ENCODE results near the gene EFNB2.

The EFNB2 gene

DNA sequence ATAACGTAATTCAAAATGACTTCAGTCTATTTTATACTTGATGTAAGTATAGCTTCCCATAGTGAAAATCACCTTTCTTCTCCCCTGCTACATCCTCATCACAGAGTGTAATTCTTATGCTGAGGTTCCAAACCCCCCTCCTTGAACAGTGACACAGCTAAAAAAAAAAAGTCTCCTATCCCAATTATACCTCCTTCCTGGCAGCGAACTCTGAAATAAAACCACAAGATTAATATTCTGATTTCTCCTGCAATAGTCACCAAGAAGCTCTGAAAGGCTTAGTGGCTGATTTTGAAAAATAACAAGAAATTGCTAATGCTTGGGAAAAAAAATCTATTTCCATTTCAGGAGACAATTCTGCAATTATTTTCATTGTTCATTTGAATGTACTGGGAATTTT, 36.3 kb downstream of the EFNB2 start:
- no peak for DNase-seq

DNA sequence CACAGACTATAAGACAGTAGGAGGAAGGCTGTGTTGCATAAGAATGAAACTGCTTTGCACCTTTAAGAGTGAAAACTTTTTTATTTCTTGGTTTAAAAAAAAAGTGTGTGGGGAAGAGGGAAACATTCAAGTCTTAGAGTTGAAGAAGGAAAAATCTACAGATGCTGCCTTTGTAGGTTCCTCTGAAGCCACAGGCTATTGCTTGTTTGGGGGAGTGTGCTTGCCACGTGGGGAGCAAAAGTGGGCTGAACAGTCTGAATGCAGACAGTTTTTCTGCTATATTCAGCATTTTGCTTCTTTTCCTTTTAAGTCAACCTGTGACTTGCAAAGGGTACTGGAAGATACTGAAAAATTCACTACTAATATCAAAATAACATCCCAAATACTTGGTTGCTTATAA, 36.9 kb downstream of the EFNB2 start:
- DNase-seq, result no peak

DNA sequence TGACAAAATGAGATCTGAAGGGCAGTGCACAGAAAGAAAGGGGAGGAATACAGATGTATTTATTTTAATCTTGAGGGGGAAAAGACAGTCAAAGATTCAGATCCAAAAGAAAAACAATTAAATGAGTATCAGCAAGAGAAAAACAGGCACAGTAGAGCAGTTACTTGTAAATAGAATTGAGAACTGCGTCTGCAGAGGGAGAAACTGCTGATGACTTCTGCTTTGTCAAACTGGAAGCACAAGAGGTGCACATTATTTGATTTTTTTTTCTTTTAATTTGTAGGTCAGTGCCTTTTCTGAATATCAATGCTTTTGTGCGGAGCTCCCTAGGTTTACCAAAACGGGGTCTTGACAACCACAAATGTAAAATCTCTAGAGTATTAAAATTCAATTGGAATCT, 37.3 kb downstream of the EFNB2 start:
- DNase-seq, result no peak

DNA sequence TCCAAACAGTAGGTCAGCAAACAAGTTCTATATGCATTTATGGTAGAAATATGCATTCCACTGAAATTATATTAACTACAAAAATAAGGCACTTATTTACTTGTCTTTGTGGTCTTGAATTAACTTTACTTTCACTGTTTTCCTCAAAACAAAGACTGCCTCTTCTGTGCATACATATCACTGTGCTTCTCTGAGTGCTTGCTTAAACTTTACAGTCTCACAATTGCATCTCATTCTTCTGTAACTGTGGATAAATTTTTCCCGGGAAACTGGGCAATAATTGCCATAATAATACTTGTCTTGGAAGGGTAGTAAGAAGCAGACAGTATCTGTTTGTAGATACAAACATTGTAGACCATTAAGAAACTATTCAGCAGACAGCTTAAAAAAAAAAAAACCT, 38.4 kb downstream of the EFNB2 start:
- no peak for DNase-seq

DNA sequence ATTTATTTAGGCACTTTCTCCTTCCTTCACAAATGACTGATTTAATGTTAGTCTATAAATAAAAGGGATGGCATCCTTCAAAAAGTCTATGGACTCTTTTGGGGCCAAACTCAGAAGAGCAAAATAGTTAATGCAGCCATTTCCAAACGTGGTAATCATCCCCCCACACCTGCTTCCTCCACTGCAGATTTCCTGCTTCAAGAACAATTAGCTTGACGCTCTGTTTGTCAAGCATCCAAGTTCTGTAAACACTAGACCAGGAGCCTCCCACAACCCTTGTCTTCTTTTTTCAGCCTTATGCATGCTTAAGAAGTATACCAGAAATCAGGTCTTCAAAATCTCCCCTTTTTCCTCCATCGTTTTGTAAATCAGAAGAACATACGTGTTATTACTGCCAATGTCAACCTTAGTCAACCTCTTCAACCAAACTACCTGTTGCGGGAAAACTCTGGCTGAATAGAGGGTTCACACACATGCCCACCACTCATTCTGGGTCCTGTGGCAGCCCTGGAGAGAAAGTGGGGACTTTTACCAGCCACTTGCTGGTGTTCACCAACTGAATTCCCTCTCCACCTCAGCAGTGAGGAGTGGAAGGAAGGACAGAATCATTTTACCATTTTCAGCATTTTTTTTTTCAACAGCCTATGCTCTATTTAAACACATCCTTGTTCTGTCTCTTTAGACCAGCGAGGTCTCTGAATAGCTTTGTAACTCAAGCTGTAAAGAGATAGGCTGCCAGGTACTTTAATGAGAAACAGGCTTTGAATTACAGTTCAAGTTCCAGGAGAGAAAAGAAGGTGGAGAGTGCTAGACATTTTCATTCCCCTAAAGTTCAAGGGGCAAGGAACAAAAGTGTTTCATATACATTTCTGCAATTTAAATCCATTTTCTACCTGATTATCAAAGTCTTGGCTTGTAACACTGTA, 39.1 kb downstream of the EFNB2 start:
- DNase-seq, result no peak

DNA sequence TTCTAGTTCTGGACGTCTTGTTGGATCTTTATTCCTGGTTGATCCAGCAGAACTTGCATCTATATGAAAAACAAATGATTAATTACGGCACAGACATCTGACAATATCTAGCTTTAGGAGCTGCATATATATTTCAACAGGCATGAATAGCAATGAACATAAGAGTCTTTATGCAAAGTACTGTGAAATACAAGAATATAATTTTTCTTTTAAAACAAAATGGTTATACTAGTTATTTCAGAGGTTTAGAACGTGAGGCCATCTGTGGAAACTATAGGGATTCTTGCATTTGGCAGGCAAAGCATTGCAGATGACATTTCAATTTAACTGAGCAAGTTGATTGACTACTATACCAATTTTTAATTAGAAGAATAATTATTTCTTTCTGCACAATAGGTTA, 40.5 kb downstream of the EFNB2 start:
- no peak for DNase-seq

DNA sequence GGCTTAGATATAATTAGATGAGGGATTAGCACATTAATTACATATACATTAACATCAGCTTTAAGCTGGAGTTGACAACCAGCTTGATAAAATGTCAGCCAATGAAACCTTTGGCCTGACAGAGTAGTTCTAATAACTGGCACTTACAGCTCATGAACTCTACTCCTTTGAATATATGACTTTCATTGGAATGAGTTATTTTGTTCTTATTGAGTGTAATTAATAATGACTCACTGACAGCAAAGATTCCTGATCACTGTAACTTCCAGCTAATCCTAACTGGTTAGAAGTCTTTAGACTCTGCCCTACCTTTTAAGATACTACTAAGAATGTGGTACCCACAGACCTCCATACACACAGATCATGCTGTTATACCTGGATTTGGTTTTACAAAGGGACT, 41.0 kb downstream of the EFNB2 start:
- no peak for DNase-seq

DNA sequence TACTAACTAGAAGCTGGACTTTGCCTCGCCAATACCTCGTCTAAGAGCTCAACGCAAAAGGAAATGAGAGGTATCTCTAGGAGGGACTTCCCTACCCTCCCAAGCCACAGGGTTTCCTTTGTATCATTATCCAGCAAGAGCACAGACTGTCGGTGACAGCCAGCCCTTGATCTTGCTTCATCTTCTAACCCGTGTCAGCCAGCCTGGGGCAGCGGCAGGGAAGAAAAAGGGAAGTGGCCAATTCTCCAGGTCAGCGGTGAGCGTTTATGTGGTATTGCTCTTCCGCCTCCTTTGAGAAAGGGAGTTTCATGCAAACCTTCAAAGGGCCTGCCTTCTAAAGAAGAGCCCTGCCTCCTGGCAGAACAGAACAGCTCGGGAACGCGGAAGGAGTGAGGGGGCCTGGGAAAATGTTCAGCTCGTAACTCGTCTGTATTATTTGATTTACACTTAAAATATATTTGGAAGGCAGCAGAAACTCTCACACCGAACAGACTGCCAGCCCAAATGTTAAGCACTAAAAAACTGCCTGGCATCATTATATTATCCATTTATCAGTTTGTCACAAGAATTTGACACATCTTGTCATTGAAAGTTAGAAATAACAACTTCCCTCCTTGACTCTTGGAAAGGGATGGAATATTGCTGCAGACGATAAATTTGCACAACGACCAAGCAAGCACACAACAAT, 41.8 kb downstream of the EFNB2 start:
- no peak for DNase-seq

DNA sequence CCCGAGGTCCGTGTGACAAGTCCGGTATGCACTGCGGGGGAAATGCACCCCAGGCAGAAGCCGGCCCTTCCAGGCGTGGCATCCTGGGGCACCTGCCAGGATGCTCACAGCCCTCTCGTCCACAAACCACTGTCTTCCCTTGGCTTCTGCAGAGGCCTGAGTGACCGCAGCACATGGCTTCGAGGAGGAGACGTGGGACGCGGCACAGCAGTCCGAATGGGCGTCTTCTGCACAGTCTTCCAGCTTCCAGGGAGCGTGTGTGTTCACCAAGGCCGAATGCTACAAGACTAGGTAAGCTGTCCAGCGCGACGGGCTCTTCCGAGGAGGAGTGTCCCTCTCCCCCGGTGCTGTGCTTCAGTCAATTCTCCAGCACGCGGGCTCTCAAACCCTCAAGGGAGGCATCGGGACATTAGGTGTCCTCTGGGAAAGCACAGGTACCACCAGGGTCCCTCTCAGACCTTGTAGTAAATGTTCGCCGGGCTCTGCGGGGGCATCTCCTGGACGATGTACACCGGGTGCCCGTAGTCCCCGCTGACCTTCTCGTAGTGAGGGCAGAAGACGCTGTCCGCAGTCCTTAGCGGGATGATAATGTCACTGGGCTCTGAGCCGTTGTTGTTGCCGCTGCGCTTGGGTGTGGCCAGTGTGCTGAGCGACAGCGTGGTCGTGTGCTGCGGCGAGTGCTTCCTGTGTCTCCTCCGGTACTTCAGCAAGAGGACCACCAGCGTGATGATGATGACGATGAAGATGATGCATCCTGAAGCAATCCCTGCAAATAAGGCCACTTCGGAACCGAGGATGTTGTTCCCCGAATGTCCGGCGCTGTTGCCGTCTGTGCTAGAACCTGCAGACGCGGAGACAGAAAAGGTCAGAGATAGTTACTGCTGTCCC, 42.6 kb downstream of the EFNB2 start:
- DNase-seq, result no peak

DNA sequence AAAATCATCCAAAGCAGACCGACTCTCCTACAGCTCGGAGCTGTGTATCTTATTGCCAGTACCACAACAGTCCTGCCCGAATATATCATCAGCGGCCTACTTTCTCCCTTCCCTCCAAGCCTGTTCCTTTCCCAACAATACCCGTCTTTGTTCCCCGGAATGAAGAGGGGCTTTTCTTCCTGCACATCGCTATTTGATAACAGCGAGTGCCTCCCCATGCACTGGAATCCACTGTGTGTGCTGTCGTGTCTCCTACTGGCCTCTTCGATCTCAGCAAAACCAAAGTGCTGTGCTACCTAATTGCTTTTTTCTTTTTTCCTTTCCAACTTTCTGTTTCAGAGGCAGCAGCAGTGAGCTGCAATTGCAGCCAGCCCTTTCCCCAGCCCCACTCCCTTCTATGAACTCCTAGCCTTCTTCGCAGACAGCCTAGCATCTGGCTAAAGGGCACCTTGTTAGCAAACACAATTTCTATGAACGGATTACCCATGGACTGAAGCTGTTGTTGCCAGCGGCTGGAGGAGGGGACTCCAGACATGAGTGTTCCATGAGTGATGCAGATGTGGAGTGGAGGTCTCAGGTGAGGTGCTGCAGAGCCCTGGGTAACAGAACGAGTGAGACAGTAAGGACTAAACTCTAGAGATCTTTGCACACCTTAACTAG, 43.4 kb downstream of the EFNB2 start:
- DNase-seq, result no peak

DNA sequence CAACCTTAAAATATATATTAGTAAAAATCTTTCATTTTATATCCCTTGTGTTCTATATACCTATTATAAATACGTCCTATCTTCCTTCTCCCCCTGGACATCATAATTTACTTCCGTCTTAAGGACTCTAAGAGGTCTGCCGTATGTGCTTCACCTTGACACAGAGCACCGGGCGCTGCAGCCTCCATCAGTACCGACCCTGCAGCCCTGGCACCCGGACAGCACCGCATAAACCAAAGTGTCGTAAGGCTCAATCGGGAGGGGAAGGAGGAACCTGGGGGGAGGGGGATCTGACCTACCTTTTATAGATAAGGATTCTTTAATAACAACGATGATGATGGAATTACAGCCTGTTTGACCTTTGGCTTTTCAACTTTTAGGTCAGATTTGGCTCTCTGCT, 44.0 kb downstream of the EFNB2 start:
- no peak for DNase-seq

DNA sequence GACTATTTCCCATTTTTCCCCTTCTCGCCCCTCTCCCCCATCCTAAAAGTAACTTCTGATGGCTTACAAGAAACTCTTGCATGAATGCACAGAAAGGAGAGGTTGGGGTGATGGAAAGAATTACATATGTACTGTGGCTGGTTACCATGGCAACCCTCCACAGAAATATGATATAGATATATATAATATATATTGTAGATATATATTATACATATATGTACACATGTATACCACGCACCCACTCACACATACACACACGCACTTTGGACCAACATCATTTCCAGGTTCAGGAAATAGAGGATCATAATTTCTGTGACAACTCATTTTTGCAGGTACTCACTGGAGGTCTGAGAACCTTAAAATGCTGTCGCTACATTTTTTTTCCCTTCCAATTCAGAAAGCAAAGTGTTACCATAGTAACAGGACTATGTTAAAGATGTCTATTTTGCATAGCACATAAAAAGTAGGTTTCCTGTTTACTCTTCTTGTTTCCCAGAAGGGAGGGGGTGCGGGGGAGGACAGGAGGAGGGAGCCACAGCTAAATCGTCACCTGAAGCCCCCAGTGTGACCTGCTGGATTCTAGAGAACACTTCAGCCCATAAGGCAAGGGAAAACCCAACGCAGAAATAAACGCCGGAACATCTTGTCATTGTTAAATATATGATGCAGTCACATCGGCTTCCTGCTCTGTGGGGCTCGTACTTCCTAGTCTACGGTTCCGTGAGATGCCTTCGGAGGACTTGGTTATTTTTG, 44.7 kb downstream of the EFNB2 start:
- DNase-seq, result no peak

DNA sequence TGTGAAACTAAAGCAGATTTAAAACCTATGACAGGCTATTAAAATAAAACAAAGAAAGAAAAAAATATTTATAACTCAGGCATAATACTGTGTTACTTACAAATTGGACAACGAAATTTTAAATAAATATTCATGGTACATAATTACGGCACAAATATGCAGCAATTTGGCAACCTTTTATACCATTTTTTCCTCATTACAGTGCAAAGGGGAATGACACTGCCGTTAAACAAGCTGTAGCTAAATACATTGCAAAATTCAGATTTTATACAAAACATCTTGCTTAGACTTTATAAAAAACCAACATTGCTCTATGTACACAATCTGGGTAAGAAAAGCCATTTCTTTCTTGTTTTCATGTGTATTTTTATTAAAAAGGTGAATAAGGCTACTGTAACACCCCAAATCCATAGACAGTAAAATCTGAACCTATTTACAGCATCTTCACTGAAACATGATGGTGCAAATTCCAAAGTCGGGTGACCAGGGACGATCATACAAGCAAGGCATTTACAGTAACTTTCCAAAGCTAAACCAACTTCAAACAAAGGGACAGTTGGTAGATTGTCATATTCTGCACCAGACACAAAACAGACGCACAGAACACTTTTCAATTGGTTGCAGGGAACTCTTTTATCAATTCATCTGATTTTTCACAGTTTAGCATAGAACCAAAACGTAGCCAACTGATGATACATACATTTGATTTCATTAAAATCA, 45.5 kb downstream of the EFNB2 start:
- no peak for DNase-seq

DNA sequence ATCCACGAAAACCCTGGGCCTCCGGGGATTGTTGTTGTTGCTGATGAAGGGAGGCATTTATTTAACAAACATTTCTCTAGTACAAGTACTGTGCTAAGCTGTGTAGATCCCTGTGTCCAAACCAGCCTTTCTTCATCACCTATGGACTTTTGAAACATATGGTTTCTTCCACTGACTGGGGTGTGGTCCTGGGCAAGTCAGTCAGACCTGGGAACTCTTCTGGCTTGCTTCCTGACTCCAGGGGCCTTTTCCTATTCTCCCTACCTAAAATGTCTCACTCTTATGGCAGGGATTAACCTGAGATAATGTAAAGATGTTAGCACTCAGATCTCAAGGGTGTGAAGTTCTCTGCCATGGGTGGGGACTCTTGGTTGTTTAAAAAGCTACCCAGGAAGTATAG, 46.8 kb downstream of the EFNB2 start:
- DNase-seq, result no peak

DNA sequence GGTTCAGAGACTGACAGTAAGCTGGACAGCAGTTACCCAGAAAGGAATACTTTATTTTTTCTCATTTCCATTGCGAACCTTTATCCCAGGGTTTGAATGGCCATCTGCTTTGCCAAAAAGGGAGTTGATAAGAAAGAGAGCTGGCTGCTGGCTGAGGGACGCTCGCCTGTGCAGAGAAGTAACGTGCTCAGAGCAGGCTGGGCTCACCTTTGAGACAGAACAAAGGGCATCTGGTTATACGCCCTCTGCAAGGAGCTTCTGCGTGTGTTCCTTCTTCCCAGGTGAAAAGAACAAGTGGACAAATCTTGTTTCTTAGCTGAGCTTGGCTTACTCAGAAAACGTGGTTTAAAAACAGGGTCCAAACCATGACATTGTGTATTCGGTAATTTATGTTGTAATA, 47.4 kb downstream of the EFNB2 start:
- no peak for DNase-seq

DNA sequence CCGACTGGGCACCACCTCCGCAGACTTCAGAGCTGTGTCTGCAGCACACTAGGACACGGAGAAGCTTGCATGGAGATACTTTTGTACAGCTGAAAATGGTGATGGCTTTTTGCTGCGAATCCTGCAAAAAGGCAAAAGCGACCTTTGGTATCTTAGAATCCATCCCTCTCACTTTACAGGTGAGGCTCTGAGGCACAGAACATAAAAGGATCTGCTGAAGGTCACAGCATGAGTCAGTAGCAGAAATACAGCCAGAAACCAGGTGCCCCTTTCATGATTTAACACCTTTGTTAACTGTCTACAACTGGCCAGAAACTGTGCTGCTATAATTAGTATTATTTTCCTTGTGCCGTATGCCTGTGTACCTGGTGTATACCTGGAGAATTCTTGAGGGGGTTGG, 48.3 kb downstream of the EFNB2 start:
- no peak for DNase-seq

DNA sequence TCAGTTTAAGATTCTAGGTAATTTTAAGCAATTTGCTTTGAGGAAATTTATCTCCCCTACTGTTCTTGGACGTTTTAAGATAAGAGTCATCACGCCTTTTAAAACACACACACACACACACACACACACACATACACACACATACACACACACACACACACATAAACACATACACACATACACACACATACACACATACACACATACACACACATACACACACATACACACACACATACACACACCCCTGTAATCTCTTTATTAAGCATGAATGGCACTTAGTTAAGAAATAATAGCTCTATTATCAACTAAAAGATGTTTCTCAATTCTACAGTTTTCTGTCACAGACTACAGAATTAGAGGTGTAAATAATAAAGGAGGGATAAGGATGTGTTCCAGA, 49.2 kb downstream of the EFNB2 start:
- no peak for DNase-seq

DNA sequence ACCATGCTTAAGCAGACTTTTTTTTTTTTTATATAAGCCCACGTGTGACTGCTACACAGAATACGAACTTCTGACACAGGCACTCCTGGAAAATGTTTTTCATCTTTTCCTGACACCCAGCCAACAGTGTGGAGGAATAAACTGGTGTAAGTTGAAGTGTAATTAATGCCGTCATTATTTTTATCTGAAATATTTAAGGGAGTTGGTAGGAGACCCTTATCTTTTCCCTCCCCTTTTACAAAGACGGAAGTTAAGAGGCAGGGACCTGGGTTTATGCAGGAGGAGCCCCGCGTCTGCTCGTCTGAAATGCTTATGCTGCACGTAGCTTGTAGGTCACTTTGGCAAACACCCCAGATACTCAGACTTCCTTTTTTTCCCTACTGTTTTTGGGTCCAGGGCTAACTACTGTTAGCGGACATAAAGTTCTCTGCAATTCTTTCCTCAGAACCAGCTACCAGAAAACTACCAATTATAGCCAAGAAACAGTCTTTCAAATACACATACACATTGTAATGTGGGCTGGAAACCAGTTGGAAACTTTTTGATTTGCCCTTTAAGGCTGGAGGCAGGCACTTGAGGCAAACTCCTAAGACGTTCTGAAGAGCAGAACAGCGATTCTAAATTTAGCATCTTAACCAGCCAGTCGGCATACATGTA, 50.8 kb downstream of the EFNB2 start:
- DNase-seq, result no peak

DNA sequence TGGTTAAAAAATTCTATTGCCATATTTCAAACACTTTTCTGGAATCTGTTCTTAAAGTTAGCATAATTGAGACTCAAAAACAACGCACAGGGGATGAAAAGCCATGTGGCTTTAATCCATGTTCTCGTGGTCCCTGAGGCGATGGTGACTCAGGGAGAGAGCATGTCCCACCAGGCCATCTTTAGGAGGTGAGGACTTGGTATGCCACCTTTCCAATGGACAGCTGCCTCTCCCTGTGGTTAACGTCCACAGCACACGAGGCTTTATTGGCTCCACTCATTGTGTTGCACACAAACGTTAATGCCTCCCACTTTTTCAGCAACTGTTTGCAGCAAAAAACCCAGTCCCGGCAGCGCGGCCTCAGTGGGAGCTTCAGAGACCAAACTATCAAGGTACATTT, 51.4 kb downstream of the EFNB2 start:
- no peak for DNase-seq

DNA sequence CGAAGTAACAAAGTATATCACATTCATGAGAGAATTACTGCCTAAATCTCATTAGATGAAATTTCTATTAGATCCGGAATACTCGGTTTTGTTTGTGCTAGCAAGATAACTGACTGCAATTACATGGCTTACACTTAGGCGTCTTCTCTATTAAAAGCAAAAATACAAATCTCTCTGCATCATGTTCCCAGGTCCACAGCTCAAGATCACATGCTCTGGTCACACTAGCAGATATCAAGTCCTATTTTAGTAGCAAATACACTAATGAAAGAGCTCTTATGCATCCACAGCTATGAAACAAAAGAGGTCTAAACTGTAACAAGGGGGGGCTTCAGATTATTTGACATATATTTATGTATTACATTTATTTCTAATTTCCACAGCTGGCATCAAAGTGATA, 53.5 kb downstream of the EFNB2 start:
- DNase-seq, result no peak

DNA sequence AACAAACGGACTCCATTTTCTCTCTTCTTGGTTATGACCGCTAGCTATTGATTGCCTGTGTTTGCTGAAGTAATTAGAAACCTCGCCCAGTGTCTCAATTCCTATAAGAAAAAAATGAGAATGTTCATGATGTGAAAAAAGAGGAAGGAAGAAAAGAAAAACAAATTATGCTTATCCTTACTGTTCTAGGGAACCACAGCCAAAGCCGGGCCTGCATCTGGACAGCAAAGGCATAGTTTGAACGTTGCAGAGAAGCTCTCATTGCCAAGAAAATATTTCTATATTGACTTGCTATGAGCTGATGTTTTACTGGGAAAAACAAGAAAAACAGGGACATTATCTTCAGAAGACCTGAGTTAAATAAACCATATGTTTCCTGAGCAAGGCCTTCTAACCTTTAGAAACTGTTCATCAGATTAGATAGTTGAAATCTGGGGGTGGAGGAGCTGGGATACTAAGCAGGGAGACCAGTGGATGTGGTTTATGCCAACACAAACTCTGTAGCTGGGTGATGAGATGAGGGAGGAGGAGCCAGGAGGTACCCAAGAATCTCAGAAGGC, 55.0 kb downstream of the EFNB2 start:
- DNase-seq, result no peak

Data from NCI-H2171 (cell line).